Keratinocyte (primary cell): ENCODE data around the gene STPG2. TPM values are rescaled to one million over a fixed set of nuclear protein-coding genes. Genes with fewer than 3 reads are reported as not detected.

Source experiments
- DNase-seq: peaks from one replicate; pipeline ENCODE4 v3.0.0-alpha.2; 2011; ENCODE audit warnings: low read depth, missing footprints, low spot score
- FAIRE-seq: peaks from 2 replicates; lab custom pipeline; 2011; peaks lifted over from hg19 to GRCh38; lab: Jason Lieb, UNC
- H2AFZ ChIP-seq: 2 replicates; pipeline ENCODE4 v1.6.0; 2012; ENCODE audit warnings: low read length, control low read depth, inconsistent platforms; ENCODE audit not compliant: control insufficient read depth
- H3K27ac ChIP-seq: 2 replicates; pipeline ENCODE4 v1.5.1; 2011; ENCODE audit warnings: low read length; ENCODE audit not compliant: control insufficient read depth, insufficient read depth
- H3K27me3 ChIP-seq: 3 replicates; pipeline ENCODE4 v1.6.0; 2011; ENCODE audit warnings: low read length; ENCODE audit not compliant: control insufficient read depth, insufficient read depth; ENCODE audit errors: extremely low read depth
- H3K36me3 ChIP-seq, 2 experiments: 2 replicates in 1 of 2; 3 replicates in 1 of 2; pipeline ENCODE4 v1.5.1; 2011; ENCODE audit warnings: low read length in 2 of 2, mild to moderate bottlenecking in 1 of 2; ENCODE audit not compliant: control insufficient read depth in 2 of 2, insufficient read depth in 2 of 2; ENCODE audit errors: extremely low read depth in 1 of 2
- H3K4me1 ChIP-seq: 3 replicates; pipeline ENCODE4 v1.5.1; 2011; ENCODE audit warnings: low read length; ENCODE audit not compliant: control insufficient read depth, insufficient read depth; ENCODE audit errors: extremely low read depth
- H3K4me2 ChIP-seq: 3 replicates; pipeline ENCODE4 v1.6.0; 2011; ENCODE audit warnings: low read depth, low read length; ENCODE audit not compliant: control insufficient read depth, insufficient read depth; ENCODE audit errors: extremely low read depth
- H3K4me3 ChIP-seq, 3 experiments: fragments of 200-600 bp in 1 of 3; sonication (generic) in 1 of 3; 2 replicates in 2 of 3; 3 replicates in 1 of 3; pipeline ENCODE4 v1.5.1; 2011 to 2016; ENCODE audit warnings: low read length in 3 of 3, mild to moderate bottlenecking in 3 of 3, control low read depth in 2 of 3, inconsistent platforms in 1 of 3, low read depth in 1 of 3, mixed read lengths in 1 of 3, mixed run types in 1 of 3, moderate library complexity in 1 of 3; ENCODE audit not compliant: control insufficient read depth in 2 of 3, insufficient read depth in 2 of 3; ENCODE audit errors: extremely low read depth in 1 of 3
- H3K79me2 ChIP-seq: 2 replicates; pipeline ENCODE4 v1.6.0; 2012; ENCODE audit warnings: low read length; ENCODE audit not compliant: control insufficient read depth, insufficient read depth
- H3K9ac ChIP-seq: 3 replicates; pipeline ENCODE4 v1.6.0; 2011; ENCODE audit warnings: low read length; ENCODE audit not compliant: control insufficient read depth, insufficient read depth; ENCODE audit errors: extremely low read depth
- H3K9me1 ChIP-seq: 3 replicates; pipeline ENCODE4 v1.6.0; 2011; ENCODE audit warnings: low read length; ENCODE audit not compliant: control insufficient read depth, insufficient read depth; ENCODE audit errors: extremely low read depth
- H3K9me3 ChIP-seq: 2 replicates; pipeline ENCODE4 v1.5.1; 2012; ENCODE audit warnings: low read depth, low read length; ENCODE audit not compliant: control insufficient read depth
- H4K20me1 ChIP-seq: 3 replicates; pipeline ENCODE4 v1.6.0; 2011; ENCODE audit warnings: low read length; ENCODE audit not compliant: control insufficient read depth, insufficient read depth; ENCODE audit errors: extremely low read depth
- EZH2 ChIP-seq: IDR thresholded peaks from one replicate; pipeline ENCODE4 v1.6.1; 2012; ENCODE audit warnings: inconsistent platforms, mild to moderate bottlenecking, low read length, moderate library complexity
- dilution Hi-C: fragments of 300-500 bp; cut with MboI; formaldehyde crosslinking; loops from one replicate; pipeline ENCODE4 v1.7.0; 2020; ENCODE audit warnings: low sequenced_read_pairs; ENCODE audit not compliant: extremely low pct_ligation_motif_present
- polyA plus RNA-seq, 5 experiments: library from polyadenylated mRNA; depleted of rRNA in 3 of 5; stranded (reverse) in 3 of 5; stranded (forward) in 1 of 5; unstranded in 1 of 5; fragments of >200 nt; gene quantifications; 1 replicate in 1 of 5; 2 replicates in 3 of 5; 3 replicates in 1 of 5; pipeline versions ENCODE4 v1.2.1 to v1.2.3, GENCODE V29; 2011 to 2012; ENCODE audit warnings: missing spikeins in 2 of 5, low read depth in 1 of 5, low replicate concordance in 1 of 5
- TF ChIP-seq, protein P1 (sequence below), 3 experiments: IDR thresholded peaks in 1 of 3; conservative IDR thresholded peaks in 1 of 3; optimal IDR thresholded peaks in 1 of 3; 2 replicates in 2 of 3; 3 replicates in 1 of 3; pipeline versions ENCODE3 to v1.5.1; 2011; ENCODE audit warnings: low read length in 3 of 3, mild to moderate bottlenecking in 3 of 3, moderate library complexity in 2 of 3, control low read depth in 1 of 3, inconsistent platforms in 1 of 3; ENCODE audit not compliant: insufficient read depth in 2 of 3; ENCODE audit errors: extremely low read depth in 1 of 3

STPG2 gene
- polyA plus RNA-seq, 1 donor (not counting 4 experiments of a cell fraction or from before 2014, with no cell fraction given): 0.07 TPM

DNA sequence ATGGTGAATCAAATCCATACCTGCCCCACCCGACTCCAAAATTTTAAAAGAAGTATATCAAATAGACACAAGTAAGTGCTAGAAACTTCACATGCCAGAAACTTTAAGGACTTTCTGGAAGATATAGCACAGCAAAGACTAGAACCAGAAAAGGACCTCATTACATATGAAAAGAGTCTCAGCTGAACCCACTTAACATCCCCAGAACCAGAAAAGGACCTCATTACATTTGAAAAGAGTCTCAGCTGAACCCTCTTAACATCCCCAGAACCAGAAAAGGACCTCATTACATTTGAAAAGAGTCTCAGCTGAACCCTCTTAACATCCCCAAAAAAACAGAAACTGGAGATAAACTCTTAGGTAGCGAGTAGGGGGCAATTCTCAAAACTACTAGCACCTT is 32.3 kb downstream of the STPG2 start:
- H3K4me2 ChIP-seq: no peak overlapping the region
- no peak for FAIRE-seq
- H3K4me3 ChIP-seq: no peak overlapping the region
- H3K79me2 ChIP-seq: no peaks in the 10 kb centered on the region
- no peak overlapping the region for H2AFZ ChIP-seq
- H3K4me1 ChIP-seq: no peaks in the 10 kb centered on the region
- no peaks in the 10 kb centered on the region for H3K9me1 ChIP-seq
- no peak for DNase-seq
- H3K27me3 ChIP-seq: no peaks in the 10 kb centered on the region
- no peak overlapping the region for H3K9ac ChIP-seq
- H3K36me3 ChIP-seq: no peaks in the 10 kb centered on the region
- TF ChIP-seq EZH2: no peak
- TF ChIP-seq, protein P1, sequence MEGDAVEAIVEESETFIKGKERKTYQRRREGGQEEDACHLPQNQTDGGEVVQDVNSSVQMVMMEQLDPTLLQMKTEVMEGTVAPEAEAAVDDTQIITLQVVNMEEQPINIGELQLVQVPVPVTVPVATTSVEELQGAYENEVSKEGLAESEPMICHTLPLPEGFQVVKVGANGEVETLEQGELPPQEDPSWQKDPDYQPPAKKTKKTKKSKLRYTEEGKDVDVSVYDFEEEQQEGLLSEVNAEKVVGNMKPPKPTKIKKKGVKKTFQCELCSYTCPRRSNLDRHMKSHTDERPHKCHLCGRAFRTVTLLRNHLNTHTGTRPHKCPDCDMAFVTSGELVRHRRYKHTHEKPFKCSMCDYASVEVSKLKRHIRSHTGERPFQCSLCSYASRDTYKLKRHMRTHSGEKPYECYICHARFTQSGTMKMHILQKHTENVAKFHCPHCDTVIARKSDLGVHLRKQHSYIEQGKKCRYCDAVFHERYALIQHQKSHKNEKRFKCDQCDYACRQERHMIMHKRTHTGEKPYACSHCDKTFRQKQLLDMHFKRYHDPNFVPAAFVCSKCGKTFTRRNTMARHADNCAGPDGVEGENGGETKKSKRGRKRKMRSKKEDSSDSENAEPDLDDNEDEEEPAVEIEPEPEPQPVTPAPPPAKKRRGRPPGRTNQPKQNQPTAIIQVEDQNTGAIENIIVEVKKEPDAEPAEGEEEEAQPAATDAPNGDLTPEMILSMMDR (optimal IDR thresholded peaks at IDR 0.05 in 1 of 3, IDR thresholded peaks at IDR 0.05 in 1 of 3, conservative IDR thresholded peaks at IDR 0.05 in 1 of 3; ENCODE audit: extremely low read depth in 1 of 3, insufficient read depth in 2 of 3, low read length in 3 of 3): no peak
- H3K27ac ChIP-seq: no peak overlapping the region
- H3K9me3 ChIP-seq: no peaks in the 10 kb centered on the region
- no peaks in the 10 kb centered on the region for H4K20me1 ChIP-seq
- dilution Hi-C loops: no loop called here

DNA sequence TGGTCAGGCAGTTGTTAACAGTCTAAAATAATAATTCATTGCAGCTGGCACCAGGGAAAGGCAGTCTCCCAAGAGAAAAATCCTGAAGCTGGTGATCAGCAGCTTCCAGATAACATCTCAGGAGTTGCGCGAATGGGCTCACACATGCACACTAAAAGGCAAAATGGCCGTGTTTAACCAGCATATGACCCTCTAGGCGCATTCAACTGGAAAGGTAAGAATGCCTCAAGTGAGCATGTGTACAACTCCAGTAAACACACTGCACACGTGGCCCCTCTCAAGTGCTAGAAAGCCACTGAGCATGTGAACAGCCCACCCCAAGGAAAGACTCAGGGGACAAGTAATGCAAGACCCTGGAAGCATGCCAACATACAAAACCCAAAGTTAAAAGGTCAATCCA is 33.1 kb downstream of the STPG2 start:
- Histone ChIP-seq H3K79me2 (no peaks in the 10 kb centered on the region), H3K4me3 (no peak overlapping the region), H3K4me1 (no peaks in the 10 kb centered on the region), H3K9me1 (no peaks in the 10 kb centered on the region), H3K36me3 (no peaks in the 10 kb centered on the region), H4K20me1 (no peaks in the 10 kb centered on the region), H3K27me3 (no peaks in the 10 kb centered on the region), H3K9ac (no peak overlapping the region), H3K9me3 (no peaks in the 10 kb centered on the region), H3K27ac (no peak overlapping the region), H3K4me2 (no peak overlapping the region), H2AFZ (no peak overlapping the region)
- TF ChIP-seq EZH2: no peak
- TF ChIP-seq, protein P1 (optimal IDR thresholded peaks at IDR 0.05 in 1 of 3, IDR thresholded peaks at IDR 0.05 in 1 of 3, conservative IDR thresholded peaks at IDR 0.05 in 1 of 3; ENCODE audit: extremely low read depth in 1 of 3, insufficient read depth in 2 of 3, low read length in 3 of 3): no peak
- FAIRE-seq (no peak), DNase-seq (no peak)
- dilution Hi-C loops: no loop called here
